BE2C (cell line): ENCODE results near the gene VOPP1.

ENCODE experiments used
- DNase-seq: peaks from one replicate; pipeline ENCODE4 v3.0.0-alpha.2; 2020
- H3K27me3 ChIP-seq: fragments of 250-450 bp; sonication (Bioruptor Pico); 2 replicates; pipeline ENCODE4 v1.5.1; 2020; ENCODE audit warnings: mild to moderate bottlenecking
- H3K36me3 ChIP-seq: fragments of 250-450 bp; sonication (Bioruptor Pico); 2 replicates; pipeline ENCODE4 v1.5.1; 2020; ENCODE audit warnings: mild to moderate bottlenecking
- H3K4me1 ChIP-seq: fragments of 250-450 bp; sonication (Bioruptor Pico); 2 replicates; pipeline ENCODE4 v1.5.1; 2020
- H3K4me3 ChIP-seq: 2 replicates; pipeline ENCODE4 v1.5.1; 2011; ENCODE audit warnings: low read depth, low read length
- H3K9me3 ChIP-seq: fragments of 250-450 bp; sonication (Bioruptor Pico); 2 replicates; pipeline ENCODE4 v1.5.1; 2020
- TF ChIP-seq, protein P1 (sequence below): IDR thresholded peaks from 2 replicates; pipeline ENCODE4 v1.5.1; 2012; ENCODE audit warnings: mild to moderate bottlenecking, low read depth, low read length

VOPP1 gene

DNA sequence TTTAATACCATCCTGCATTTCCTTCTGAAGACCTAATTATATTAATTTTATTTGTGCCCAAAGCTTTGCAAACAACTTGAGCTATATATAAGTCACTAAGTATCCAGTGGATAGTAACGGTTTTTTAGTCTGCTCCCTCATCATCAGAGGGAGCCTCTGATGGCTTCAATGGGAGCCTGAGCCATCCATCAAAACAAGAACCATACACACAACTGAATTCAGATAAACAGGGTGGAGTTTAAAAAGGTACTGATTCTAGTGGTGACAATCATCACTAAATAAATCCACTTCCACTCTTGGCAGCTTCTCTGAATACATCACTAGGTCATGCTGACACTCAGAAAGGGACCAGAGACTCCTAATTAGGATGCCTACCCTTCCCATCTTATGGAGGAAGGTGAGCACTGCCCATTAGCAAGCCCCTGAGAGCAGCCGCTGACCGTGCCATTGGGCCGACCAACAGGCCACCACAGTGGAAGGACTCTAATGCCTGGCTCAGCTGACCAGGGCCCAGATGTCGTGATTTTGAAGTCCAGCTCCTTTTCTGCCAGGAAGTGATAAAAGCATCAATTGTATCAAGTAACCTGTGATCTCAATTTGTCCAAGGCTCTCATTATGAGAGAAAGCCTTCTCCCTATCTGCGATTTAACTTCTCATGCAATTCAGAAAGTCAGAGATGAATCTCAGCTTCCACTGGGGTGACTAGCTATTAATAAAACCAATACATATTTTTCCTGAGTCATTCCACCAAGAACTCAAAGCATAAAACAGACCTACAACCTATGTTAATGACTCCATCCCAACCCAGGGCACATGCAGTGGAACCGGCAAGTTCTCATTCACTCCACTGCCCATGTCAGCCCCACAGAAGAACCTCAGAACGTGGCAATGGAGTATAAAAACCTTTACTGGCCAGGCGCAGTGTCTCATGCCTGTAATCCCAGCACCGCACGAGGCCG, 13.1 kb downstream of the VOPP1 start:
- H3K36me3 ChIP-seq, result no peaks in the 10 kb centered on the region
- TF ChIP-seq, protein P1, sequence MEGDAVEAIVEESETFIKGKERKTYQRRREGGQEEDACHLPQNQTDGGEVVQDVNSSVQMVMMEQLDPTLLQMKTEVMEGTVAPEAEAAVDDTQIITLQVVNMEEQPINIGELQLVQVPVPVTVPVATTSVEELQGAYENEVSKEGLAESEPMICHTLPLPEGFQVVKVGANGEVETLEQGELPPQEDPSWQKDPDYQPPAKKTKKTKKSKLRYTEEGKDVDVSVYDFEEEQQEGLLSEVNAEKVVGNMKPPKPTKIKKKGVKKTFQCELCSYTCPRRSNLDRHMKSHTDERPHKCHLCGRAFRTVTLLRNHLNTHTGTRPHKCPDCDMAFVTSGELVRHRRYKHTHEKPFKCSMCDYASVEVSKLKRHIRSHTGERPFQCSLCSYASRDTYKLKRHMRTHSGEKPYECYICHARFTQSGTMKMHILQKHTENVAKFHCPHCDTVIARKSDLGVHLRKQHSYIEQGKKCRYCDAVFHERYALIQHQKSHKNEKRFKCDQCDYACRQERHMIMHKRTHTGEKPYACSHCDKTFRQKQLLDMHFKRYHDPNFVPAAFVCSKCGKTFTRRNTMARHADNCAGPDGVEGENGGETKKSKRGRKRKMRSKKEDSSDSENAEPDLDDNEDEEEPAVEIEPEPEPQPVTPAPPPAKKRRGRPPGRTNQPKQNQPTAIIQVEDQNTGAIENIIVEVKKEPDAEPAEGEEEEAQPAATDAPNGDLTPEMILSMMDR, result no peak
- no peaks in the 10 kb centered on the region for H3K27me3 ChIP-seq
- H3K4me1 ChIP-seq, result peaks cover 4% of the 10 kb centered on the region; the same call in 1 of the 2 replicates
- no peaks in the 10 kb centered on the region for H3K9me3 ChIP-seq
- H3K4me3 ChIP-seq, result no peak overlapping the region
- no peak for DNase-seq

DNA sequence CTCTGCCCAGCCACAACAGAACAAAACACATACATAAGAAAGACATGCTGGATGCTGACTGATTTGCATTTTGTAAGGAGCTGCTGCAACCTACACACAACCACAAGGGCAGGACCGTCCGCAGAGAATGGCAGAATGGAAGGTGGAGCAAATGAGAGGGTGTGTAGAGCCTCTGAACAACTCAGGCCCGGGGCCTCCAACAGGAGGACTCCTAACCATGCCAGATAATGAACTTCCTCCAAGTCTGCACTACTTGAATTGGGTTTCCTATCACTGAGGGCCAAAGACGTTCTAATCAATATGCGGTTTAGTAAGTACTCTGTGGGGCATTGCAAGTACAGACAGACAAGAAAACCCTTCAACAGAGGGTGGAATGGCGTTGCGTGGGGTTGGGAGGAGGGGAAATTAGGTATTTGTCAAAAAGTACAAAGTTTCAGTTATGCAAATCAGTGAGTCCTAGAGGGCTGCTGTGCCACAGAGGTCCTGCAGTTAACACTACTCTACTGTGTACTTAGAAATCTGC, 14.6 kb downstream of the VOPP1 start:
- H3K27me3 ChIP-seq, result no peaks in the 10 kb centered on the region
- no peaks in the 10 kb centered on the region for H3K9me3 ChIP-seq
- no peak for DNase-seq
- H3K4me3 ChIP-seq, result no peak overlapping the region
- H3K4me1 ChIP-seq, result peaks cover 19% of the 10 kb centered on the region
- TF ChIP-seq, protein P1, result no peak
- no peaks in the 10 kb centered on the region for H3K36me3 ChIP-seq

DNA sequence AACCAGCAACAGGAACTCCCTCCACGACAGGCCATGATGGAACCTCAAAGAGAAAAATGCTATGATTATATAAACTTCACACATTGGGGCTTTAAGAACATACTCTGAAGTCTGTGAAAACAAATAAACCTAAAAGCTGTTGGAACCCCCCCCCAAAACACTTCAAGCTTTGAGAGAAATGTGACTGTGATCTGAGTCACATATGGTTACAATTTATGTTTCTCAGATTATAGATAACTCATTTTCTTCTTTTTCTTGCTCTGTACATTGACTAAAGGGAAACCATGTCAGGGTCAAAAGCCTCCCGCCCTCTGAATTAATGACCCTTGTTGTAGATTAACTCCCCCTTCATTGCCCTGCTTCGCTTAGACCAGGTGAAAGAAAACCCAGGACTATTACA, 15.8 kb downstream of the VOPP1 start:
- DNase-seq, result no peak
- Histone ChIP-seq H3K27me3 (no peaks in the 10 kb centered on the region), H3K9me3 (no peaks in the 10 kb centered on the region), H3K36me3 (no peaks in the 10 kb centered on the region), H3K4me3 (no peak overlapping the region), H3K4me1 (peaks cover 25% of the 10 kb centered on the region)
- TF ChIP-seq, protein P1, result no peak

DNA sequence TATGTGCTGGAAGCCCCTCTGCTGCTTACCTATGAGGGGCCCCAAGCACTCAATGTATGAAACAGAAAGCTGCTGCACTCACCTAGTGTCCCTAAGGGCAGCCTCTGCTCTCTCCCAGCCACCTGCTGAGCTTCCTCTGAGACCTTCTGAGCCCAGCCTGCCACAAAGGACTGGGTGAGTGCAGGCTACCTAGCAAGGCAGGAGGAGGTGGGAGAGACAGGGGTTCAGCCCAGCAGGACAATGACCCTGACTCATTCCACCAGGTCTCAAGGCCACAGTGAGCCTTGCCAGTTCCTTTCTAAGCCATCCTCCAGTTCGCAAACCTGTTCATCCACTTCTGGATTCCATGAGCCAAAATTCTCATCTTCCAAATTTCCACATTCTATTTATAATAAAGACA, 16.3 kb downstream of the VOPP1 start:
- no peak for DNase-seq
- no peaks in the 10 kb centered on the region for H3K36me3 ChIP-seq
- peaks cover 25% of the 10 kb centered on the region for H3K4me1 ChIP-seq
- no peaks in the 10 kb centered on the region for H3K27me3 ChIP-seq
- TF ChIP-seq, protein P1, result no peak
- H3K4me3 ChIP-seq, result no peak overlapping the region
- H3K9me3 ChIP-seq, result no peaks in the 10 kb centered on the region

DNA sequence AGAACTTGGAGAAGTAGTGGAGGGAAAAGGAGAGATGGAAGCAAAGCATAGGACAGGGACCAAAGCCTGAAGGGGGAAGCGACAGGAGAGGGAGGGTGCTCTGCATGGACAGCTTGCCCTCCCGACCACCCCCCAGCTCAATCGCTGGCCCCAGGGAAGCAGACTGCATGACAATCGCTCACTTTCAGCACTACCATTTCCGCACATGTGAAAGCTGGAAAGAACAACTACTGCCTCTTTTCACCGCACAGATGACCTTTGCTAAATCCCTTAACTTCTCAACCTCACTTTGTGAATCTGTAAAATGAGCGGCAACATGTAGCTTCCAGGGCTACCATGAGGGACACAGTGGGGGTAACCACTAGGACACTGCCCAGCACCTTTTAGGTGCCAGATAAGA, 17.1 kb downstream of the VOPP1 start:
- H3K4me3 ChIP-seq, result no peak overlapping the region
- H3K36me3 ChIP-seq, result no peaks in the 10 kb centered on the region
- no peaks in the 10 kb centered on the region for H3K27me3 ChIP-seq
- DNase-seq, result no peak
- peaks cover 25% of the 10 kb centered on the region for H3K4me1 ChIP-seq
- H3K9me3 ChIP-seq, result no peaks in the 10 kb centered on the region
- TF ChIP-seq, protein P1, result no peak

DNA sequence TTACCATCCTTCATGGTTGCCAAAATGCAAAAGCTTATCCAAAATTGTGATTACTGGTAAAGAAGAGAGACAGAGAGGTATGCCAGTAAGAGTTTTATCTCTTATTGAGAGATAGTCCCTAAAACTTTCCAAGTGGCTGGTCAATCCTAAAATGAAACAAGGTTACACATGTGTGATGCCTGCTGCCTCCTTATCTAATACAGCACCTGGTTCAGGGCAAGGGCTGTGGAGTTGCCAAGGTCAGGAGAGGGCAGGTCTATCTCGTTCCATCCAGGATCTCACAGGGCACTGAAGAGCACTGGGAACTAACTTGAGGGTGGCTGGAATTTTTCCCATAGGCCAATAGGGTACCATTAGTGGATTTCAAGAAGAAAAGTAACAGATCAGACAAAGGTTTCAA, 18.3 kb downstream of the VOPP1 start:
- TF ChIP-seq, protein P1, result no peak
- Histone ChIP-seq H3K9me3 (no peaks in the 10 kb centered on the region), H3K27me3 (no peaks in the 10 kb centered on the region), H3K4me3 (no peak overlapping the region), H3K36me3 (no peaks in the 10 kb centered on the region), H3K4me1 (peaks cover 25% of the 10 kb centered on the region)
- no peak for DNase-seq
